ENCODE measurements around the gene ZNF273. TPM values are rescaled to one million over a fixed set of nuclear protein-coding genes. Genes with fewer than 3 reads are reported as not detected.

ZNF273 gene
- 3.6 and 5.6 TPM in 2 replicates for total RNA-seq

GRCh38 chr7:64902806-64903721 is at the start of gene ZNF273:
TSS of gene ZNF273 (plus strand) at chr7:64903273. CDS start at chr7:64903318, 45 bp downstream.

Other genes with a start within 250 kb of the ZNF273 start
- gene ZNF107, start 237.1 kb upstream of the ZNF273 start, total RNA-seq, result 3.9 and 4.6 TPM in 2 replicates
- gene ZNF138, start 108.8 kb upstream of the ZNF273 start, total RNA-seq, result 6.0 and 6.2 TPM in 2 replicates
- gene ZNF117, start 87.8 kb downstream of the ZNF273 start, total RNA-seq, result 18.5 and 32.7 TPM in 2 replicates
- gene ERV3-1, start 103.4 kb downstream of the ZNF273 start, total RNA-seq, result 57.8 and 96.0 TPM in 2 replicates

All from vein endothelial cell (primary cell).